HL-60/S4 (cell line): Measurements from ENCODE around the gene C1QTNF12.

ENCODE experiments used
- in situ Hi-C: fragments of 300-500 bp; cut with MboI; formaldehyde crosslinking; loops from 2 replicates; pipeline ENCODE4 v1.14.3; 2022; ENCODE audit warnings: low sequenced_read_pairs

Gene C1QTNF12

GRCh38 chr1:1281533-1282321 lies 35.2 kb upstream of the C1QTNF12 start:
- in situ Hi-C loops: no loop called here

- in situ Hi-C loops: no loop called here
Measured at GRCh38 chr1:1280782-1281481, 34.4 kb upstream of the C1QTNF12 start.

- in situ Hi-C loops: no loop called here
Measured at GRCh38 chr1:1279028-1279427, 32.5 kb upstream of the C1QTNF12 start.

- in situ Hi-C loops: no loop called here
Measured at GRCh38 chr1:1278620-1279019, 32.1 kb upstream of the C1QTNF12 start.

GRCh38 chr1:1275836-1276235 lies 29.3 kb upstream of the C1QTNF12 start:
- in situ Hi-C loops: no loop called here

- in situ Hi-C loops: no loop called here
Measured at GRCh38 chr1:1274931-1275431, 28.5 kb upstream of the C1QTNF12 start.

- in situ Hi-C loops: no loop called here
Measured at GRCh38 chr1:1274299-1274930, 27.9 kb upstream of the C1QTNF12 start.

GRCh38 chr1:1273512-1274298 lies 27.2 kb upstream of the C1QTNF12 start, which contains the start of gene UBE2J2:
UBE2J2 (minus strand) TSS chr1:1273854; CDS start chr1:1267992, 5,862 bp downstream.
- in situ Hi-C loops: no loop called here

- in situ Hi-C loops: no loop called here
Measured at GRCh38 chr1:1273209-1273511, 26.6 kb upstream of the C1QTNF12 start.

GRCh38 chr1:1272341-1273208 lies 26.1 kb upstream of the C1QTNF12 start:
- in situ Hi-C loops: no loop called here

GRCh38 chr1:1270813-1271212 lies 24.3 kb upstream of the C1QTNF12 start:
- in situ Hi-C loops: no loop called here

GRCh38 chr1:1268284-1268682 lies 21.8 kb upstream of the C1QTNF12 start:
- in situ Hi-C loops: no loop called here

- in situ Hi-C loops: no loop called here
Measured at GRCh38 chr1:1267488-1268283, 21.2 kb upstream of the C1QTNF12 start.

- in situ Hi-C loops: no loop called here
Measured at GRCh38 chr1:1264868-1265272, 18.3 kb upstream of the C1QTNF12 start.

- in situ Hi-C loops: no loop called here
Measured at GRCh38 chr1:1264026-1264425, 17.5 kb upstream of the C1QTNF12 start.

GRCh38 chr1:1262758-1263157 lies 16.2 kb upstream of the C1QTNF12 start:
- in situ Hi-C loops: no loop called here

GRCh38 chr1:1262071-1262470 lies 15.5 kb upstream of the C1QTNF12 start:
- in situ Hi-C loops: no loop called here

GRCh38 chr1:1260843-1261560 lies 14.5 kb upstream of the C1QTNF12 start:
- in situ Hi-C loops: no loop called here
